Measurements from ENCODE around the gene SRRT.

SRRT gene

DNA sequence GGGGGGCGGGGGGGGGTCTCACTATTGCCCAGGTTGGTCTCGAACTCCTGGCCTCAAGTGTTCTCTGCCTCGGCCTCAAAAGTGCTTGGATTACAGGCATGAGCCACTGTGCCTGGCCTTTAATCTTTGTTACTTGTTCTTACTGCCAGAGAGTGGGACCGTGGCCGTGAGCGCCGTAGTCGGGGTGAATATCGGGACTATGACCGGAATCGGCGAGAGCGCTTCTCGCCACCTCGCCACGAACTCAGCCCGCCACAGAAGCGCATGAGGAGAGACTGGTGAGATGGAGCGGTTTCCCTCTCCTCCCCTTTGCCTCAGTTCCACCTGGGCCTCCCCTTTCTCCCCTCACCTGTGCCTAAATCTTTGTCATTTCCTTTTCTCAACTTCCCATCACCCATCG, 6.2 kb downstream of the SRRT start:
- H3K4me3 ChIP-seq (ENCODE audit: insufficient read depth, low read depth, low read length, poor library complexity, severe bottlenecking), result no peak overlapping the region
- H3K4me1 ChIP-seq (ENCODE audit: control insufficient read depth, insufficient read depth, low read length, poor library complexity, severe bottlenecking), result peaks cover 8% of the 10 kb centered on the region
- no peak overlapping the region for H3K27ac ChIP-seq (ENCODE audit: insufficient read depth, low read length, poor library complexity, severe bottlenecking)
- peaks cover 61% of the 10 kb centered on the region for H3K36me3 ChIP-seq (ENCODE audit: control insufficient read depth, insufficient read depth, low read length)
- H3K27me3 ChIP-seq (replicated peaks; ENCODE audit: control insufficient read depth, insufficient read depth, low read length, poor library complexity, severe bottlenecking), result no peaks in the 10 kb centered on the region
- no peak for DNase-seq
- H3K9me3 ChIP-seq (ENCODE audit: control insufficient read depth, low read length), result no peaks in the 10 kb centered on the region

DNA sequence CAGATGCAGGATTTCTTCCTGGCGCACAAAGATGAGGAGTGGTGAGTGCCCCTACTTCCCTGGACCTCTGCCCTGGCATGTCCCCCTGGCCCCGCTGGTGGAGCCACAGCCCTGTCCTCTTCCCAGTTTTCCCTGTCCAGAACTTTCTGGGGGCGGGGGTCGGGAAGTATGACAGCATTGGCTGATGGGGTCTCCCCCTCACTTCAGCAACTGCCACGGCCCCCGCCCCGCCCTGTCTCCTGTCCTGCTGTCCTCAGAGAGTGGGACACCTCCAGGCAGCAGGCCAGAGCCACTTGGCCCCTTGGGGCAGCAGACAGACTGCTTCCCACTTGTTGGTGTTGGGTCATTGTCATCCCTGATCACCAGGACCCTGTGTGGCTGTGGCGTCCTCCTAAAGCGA, 7.3 kb downstream of the SRRT start:
- Histone ChIP-seq H3K36me3 (ENCODE audit: control insufficient read depth, insufficient read depth, low read length) (peaks cover 71% of the 10 kb centered on the region), H3K9me3 (ENCODE audit: control insufficient read depth, low read length) (no peaks in the 10 kb centered on the region), H3K4me1 (ENCODE audit: control insufficient read depth, insufficient read depth, low read length, poor library complexity, severe bottlenecking) (peaks cover 3% of the 10 kb centered on the region), H3K4me3 (ENCODE audit: insufficient read depth, low read depth, low read length, poor library complexity, severe bottlenecking) (no peak overlapping the region), H3K27ac (ENCODE audit: insufficient read depth, low read length, poor library complexity, severe bottlenecking) (no peak overlapping the region), H3K27me3 (replicated peaks; ENCODE audit: control insufficient read depth, insufficient read depth, low read length, poor library complexity, severe bottlenecking) (no peaks in the 10 kb centered on the region)
- no peak for DNase-seq

DNA sequence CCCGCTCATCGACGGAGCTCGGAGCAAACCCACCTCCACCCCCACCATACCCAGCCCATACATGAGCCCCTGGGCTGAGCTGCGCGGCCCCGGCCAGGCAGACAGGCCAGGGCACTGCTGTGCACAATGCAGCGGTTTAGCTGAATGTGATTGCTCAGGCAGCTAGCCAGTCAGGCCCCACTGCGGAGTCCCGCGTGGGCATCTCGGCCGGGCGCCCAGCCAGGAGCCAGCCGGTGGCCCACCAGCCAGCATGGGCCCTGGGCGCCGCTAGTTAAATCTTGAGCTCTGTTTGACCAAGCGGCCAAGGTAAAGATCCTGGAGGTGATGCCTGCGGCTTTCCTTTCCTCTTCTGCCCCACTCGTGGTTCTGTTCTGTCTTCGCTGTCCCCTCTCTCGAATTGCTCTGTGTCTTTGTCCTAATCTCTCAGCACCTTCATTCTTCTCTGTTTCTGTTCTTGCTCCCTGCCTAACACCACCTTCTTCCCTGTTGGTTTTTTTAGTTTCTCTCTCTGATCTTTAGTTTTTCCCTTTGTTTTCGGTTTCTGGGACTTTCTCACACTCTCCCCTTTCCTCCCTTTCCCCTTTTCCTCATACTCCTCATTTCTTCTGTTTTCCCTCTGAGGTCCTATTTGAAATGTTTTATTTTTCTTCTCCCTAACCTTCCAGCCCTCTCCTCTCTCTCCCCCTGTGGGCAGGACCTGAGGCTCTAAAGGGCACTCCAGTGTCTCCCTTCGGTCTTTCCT, 8.1 kb downstream of the SRRT start:
- Histone ChIP-seq H3K36me3 (ENCODE audit: control insufficient read depth, insufficient read depth, low read length) (peaks cover 73% of the 10 kb centered on the region), H3K27ac (ENCODE audit: insufficient read depth, low read length, poor library complexity, severe bottlenecking) (no peak overlapping the region), H3K27me3 (replicated peaks; ENCODE audit: control insufficient read depth, insufficient read depth, low read length, poor library complexity, severe bottlenecking) (no peaks in the 10 kb centered on the region), H3K4me1 (ENCODE audit: control insufficient read depth, insufficient read depth, low read length, poor library complexity, severe bottlenecking) (peaks cover 10% of the 10 kb centered on the region), H3K9me3 (ENCODE audit: control insufficient read depth, low read length) (no peaks in the 10 kb centered on the region), H3K4me3 (ENCODE audit: insufficient read depth, low read depth, low read length, poor library complexity, severe bottlenecking) (no peak overlapping the region)
- DNase-seq, result no peak

DNA sequence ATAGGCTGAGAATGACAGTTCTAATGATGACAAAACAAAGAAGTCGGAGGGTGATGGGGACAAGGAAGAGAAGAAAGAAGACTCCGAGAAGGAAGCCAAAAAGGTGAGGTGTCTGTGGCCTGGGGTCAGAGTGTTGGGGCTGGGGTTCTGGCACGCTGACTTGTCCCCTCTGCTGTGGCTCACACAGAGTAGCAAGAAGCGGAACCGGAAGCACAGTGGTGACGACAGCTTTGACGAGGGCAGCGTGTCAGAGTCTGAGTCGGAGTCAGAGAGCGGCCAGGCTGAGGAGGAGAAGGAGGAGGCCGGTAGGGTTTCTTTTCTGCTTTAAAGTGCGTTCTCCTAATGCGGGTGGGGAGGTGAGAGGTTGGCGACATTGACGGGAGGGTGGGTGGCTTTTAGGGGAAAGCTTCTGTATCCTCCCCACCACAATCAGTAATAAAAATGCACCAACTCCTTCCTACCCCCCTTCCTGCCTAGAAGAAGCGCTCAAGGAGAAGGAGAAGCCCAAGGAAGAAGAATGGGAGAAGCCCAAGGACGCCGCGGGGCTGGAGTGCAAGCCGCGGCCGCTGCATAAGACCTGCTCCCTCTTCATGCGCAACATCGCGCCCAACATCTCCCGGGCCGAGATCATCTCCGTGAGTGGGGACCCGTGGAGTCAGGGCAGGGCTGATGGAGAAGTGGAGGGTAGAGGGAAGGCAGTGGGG, 10.0 kb downstream of the SRRT start:
- H3K27me3 ChIP-seq (replicated peaks; ENCODE audit: control insufficient read depth, insufficient read depth, low read length, poor library complexity, severe bottlenecking), result no peaks in the 10 kb centered on the region
- peak overlapping the region; percentile 35 for H3K27ac ChIP-seq (ENCODE audit: insufficient read depth, low read length, poor library complexity, severe bottlenecking)
- no peaks in the 10 kb centered on the region for H3K9me3 ChIP-seq (ENCODE audit: control insufficient read depth, low read length)
- peak; percentile 44 to 59 (median 46) for DNase-seq
- H3K36me3 ChIP-seq (ENCODE audit: control insufficient read depth, insufficient read depth, low read length), result peaks cover 69% of the 10 kb centered on the region
- H3K4me1 ChIP-seq (ENCODE audit: control insufficient read depth, insufficient read depth, low read length, poor library complexity, severe bottlenecking), result peaks cover 24% of the 10 kb centered on the region
- no peak overlapping the region for H3K4me3 ChIP-seq (ENCODE audit: insufficient read depth, low read depth, low read length, poor library complexity, severe bottlenecking)

DNA sequence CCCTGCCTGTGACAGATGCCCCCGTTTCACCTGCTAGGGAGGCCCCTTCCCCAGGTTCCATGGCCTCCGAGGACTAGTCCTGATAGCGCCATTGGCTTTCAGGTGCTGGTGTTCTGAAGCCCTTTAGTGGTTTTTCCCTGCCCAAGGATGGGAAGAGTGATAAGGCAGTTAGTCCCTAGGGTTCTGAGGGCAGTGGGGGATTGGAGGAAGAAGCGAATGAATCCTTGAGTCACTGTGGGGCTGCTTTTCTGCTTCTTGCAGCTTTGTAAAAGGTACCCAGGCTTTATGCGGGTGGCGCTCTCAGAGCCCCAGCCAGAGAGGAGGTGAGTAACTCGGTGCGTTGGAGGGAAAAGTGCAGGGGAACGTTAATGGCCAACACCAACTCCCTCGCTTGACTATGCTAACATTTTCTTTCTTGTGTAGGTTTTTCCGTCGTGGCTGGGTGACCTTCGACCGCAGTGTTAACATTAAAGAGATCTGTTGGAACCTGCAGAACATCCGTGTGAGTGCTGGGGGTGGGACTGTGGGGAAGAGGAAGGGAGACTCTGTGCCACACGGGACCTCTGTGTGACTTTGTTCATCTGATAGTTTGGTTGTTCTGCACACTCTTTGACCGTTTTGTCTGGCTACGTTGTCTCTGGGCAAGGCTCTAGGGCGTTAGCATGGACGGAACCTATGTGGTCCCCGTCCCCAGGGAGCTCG, 10.7 kb downstream of the SRRT start:
- Histone ChIP-seq H3K36me3 (ENCODE audit: control insufficient read depth, insufficient read depth, low read length) (peaks cover 67% of the 10 kb centered on the region), H3K4me3 (ENCODE audit: insufficient read depth, low read depth, low read length, poor library complexity, severe bottlenecking) (no peak overlapping the region)

DNA sequence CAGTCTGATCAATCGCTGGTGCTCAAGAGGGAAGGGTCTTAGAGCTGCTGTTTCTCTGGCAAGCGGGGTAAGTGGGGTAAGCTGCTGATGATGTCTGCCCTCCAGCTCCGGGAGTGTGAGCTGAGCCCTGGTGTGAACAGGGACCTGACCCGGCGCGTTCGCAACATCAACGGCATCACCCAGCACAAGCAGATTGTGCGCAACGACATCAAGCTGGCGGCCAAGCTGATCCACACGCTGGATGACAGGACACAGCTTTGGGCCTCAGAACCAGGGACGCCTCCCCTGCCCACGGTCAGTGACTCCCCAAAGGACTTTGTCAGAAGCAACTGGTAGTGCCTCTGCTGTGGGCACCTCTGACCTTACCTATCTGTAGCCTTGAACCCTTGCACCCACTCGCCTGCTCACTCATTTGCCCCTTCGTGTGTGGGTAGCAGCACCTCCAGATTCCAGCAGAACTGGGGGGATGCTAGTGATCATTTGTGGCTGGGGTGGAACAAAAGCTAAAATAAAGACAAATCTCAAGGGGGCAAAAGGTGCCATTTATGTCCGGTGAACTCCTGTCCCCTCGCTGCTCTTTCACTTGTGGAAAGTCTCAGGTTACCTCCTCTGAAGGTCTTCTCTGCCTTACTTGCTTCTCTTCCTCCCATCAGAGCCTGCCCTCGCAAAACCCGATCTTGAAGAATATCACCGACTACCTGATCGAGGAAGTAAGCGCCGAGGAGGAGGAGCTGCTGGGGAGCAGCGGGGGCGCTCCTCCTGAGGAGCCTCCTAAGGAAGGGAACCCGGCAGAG, 11.4 kb downstream of the SRRT start:
- Histone ChIP-seq H3K4me3 (ENCODE audit: insufficient read depth, low read depth, low read length, poor library complexity, severe bottlenecking) (no peak overlapping the region), H3K27me3 (replicated peaks; ENCODE audit: control insufficient read depth, insufficient read depth, low read length, poor library complexity, severe bottlenecking) (peaks cover 8% of the 10 kb centered on the region), H3K4me1 (ENCODE audit: control insufficient read depth, insufficient read depth, low read length, poor library complexity, severe bottlenecking) (peaks cover 36% of the 10 kb centered on the region), H3K27ac (ENCODE audit: insufficient read depth, low read length, poor library complexity, severe bottlenecking) (no peak overlapping the region), H3K36me3 (ENCODE audit: control insufficient read depth, insufficient read depth, low read length) (peaks cover 60% of the 10 kb centered on the region), H3K9me3 (ENCODE audit: control insufficient read depth, low read length) (no peaks in the 10 kb centered on the region)
- DNase-seq, result no peak

More for the DNA sequence above, 10.7 kb downstream of the SRRT start:
- no peak for DNase-seq
- peak overlapping the region; percentile 35 for H3K27ac ChIP-seq (ENCODE audit: insufficient read depth, low read length, poor library complexity, severe bottlenecking)
- peaks cover 30% of the 10 kb centered on the region for H3K4me1 ChIP-seq (ENCODE audit: control insufficient read depth, insufficient read depth, low read length, poor library complexity, severe bottlenecking)
- no peaks in the 10 kb centered on the region for H3K9me3 ChIP-seq (ENCODE audit: control insufficient read depth, low read length)
- peaks cover under 1% of the 10 kb centered on the region for H3K27me3 ChIP-seq (replicated peaks; ENCODE audit: control insufficient read depth, insufficient read depth, low read length, poor library complexity, severe bottlenecking)

DNA sequence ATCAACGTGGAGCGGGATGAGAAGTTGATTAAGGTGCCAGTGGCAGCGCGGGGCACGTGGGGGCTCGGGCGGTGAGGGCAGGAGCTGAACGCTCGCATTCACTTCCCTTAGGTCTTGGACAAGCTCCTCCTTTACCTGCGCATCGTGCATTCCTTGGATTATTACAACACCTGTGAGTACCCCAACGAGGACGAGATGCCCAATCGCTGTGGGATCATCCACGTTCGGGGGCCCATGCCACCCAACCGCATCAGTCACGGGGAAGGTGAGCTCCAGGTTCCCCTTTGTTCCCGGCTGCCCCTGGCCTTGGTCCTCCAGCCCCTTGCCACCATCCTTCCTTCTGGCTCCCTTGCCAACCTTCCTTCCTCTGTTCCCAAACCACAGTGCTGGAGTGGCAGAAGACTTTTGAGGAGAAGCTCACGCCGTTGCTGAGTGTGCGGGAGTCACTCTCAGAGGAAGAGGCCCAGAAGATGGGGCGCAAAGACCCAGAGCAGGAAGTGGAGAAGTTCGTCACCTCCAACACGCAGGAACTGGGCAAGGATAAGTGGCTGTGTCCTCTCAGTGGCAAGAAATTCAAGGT, 12.1 kb downstream of the SRRT start:
- H3K4me3 ChIP-seq (ENCODE audit: insufficient read depth, low read depth, low read length, poor library complexity, severe bottlenecking), result no peak overlapping the region
- DNase-seq, result no peak
- H3K36me3 ChIP-seq (ENCODE audit: control insufficient read depth, insufficient read depth, low read length), result peaks cover 53% of the 10 kb centered on the region
- H3K27ac ChIP-seq (ENCODE audit: insufficient read depth, low read length, poor library complexity, severe bottlenecking), result peak overlapping the region; percentile 70
- H3K9me3 ChIP-seq (ENCODE audit: control insufficient read depth, low read length), result no peaks in the 10 kb centered on the region
- peaks cover 36% of the 10 kb centered on the region for H3K4me1 ChIP-seq (ENCODE audit: control insufficient read depth, insufficient read depth, low read length, poor library complexity, severe bottlenecking)
- peaks cover 8% of the 10 kb centered on the region for H3K27me3 ChIP-seq (replicated peaks; ENCODE audit: control insufficient read depth, insufficient read depth, low read length, poor library complexity, severe bottlenecking)

DNA sequence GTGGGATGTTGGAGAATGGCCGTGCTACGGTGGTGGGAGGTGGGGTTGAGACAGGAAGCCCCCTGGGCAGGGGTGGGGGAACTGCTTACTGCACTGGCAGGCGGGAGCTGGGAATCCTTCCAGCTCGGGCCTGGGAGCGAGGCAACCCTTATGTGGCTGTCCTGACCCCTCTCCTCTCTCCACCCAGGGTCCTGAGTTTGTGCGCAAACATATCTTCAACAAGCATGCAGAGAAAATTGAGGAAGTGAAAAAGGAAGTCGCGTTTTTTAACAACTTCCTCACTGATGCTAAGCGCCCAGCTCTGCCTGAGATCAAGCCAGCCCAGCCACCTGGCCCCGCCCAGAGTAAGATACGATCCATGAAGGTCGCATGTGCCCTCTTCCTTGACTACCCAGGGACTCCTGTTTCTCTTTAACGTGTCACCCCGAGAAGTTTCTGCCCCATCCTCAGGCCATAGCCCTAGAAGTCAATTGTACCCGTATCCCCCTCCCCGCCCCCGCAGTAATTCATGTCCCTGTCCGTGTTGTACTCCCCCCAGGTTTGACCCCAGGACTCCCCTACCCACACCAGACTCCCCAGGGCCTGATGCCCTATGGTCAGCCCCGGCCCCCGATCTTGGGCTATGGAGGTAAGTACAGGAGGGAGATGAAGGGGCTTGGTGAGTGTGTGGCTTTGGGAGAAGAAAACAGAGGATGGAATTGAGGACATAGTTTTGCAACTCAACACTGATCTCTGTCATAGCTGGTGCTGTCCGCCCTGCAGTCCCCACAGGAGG, 12.8 kb downstream of the SRRT start:
- peak; percentile 36 to 54 (median 53) for DNase-seq
- H3K4me1 ChIP-seq (ENCODE audit: control insufficient read depth, insufficient read depth, low read length, poor library complexity, severe bottlenecking), result peaks cover 36% of the 10 kb centered on the region
- no peak overlapping the region for H3K4me3 ChIP-seq (ENCODE audit: insufficient read depth, low read depth, low read length, poor library complexity, severe bottlenecking)
- no peaks in the 10 kb centered on the region for H3K9me3 ChIP-seq (ENCODE audit: control insufficient read depth, low read length)
- H3K27me3 ChIP-seq (replicated peaks; ENCODE audit: control insufficient read depth, insufficient read depth, low read length, poor library complexity, severe bottlenecking), result peaks cover 11% of the 10 kb centered on the region
- H3K27ac ChIP-seq (ENCODE audit: insufficient read depth, low read length, poor library complexity, severe bottlenecking), result peak overlapping the region; percentile 70
- peaks cover 46% of the 10 kb centered on the region for H3K36me3 ChIP-seq (ENCODE audit: control insufficient read depth, insufficient read depth, low read length)
